HG02588 (cell line): ENCODE data around the gene PIGH.
"Not testable (repeated sequence)": the region's sequence is repeated elsewhere in the genome, so short reads cannot be mapped to it uniquely, and the experiment has no call there.

Source experiments
- ATAC-seq: cut with Tn5 transposase; IDR thresholded peaks from one replicate; pipeline ENCODE4 v1.9.1; 2021; ENCODE audit warnings: mild to moderate bottlenecking, moderate library complexity; ENCODE audit not compliant: unreplicated experiment

Gene PIGH

GRCh38 chr14:67610491-67610890, 10.4 kb upstream of the PIGH start:
- no peak for ATAC-seq

- ATAC-seq = no peak
These were observed 9.7 kb upstream of the PIGH start for GRCh38 chr14:67609642-67610310.

DNA sequence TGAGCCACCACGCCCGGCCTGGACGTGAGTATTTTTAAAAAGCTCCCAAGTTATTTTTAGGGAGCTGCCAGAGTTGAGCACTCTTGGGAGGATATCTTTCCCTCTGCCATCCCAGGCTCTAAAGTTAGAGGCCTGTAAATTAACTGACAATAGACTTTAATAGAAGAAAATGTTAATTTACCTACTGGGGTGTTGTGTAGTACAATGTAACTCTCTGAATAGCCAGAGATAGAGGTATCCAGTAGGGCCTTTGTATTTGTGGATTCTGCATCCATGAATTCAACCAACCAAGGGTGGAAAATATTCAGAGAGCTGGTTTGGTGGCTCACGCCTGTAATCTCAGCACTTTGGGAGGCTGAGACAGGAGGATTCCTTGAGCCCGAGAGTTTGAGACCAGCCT, 7.6 kb upstream of the PIGH start:
- no peak for ATAC-seq

GRCh38 chr14:67602995-67603545, 3.0 kb upstream of the PIGH start:
- peak; percentile 58 for ATAC-seq

GRCh38 chr14:67602076-67602475, 2.0 kb upstream of the PIGH start:
- no peak for ATAC-seq

GRCh38 chr14:67600562-67600974, 500 bp upstream of the PIGH start:
- ATAC-seq = not testable (repeated sequence)

DNA sequence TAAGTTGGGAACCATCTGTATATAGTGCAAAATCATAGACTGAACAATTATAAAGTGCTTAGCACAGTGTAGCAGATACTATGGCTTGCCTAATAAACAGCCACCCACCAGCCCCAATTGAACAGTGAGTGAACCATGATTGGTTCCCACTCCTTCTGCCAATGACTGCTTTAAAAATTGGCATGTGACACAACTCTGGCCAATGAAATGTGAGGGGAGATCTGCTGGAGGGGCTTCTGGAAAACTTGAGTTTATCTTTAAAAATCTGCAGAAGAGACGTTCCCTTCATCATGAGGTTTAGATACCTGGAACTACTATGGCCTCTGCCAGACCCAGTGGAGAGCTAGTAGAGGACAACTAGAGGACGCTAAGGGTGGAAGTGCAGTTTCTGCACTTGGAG, 4.7 kb downstream of the PIGH start:
- no peak for ATAC-seq

DNA sequence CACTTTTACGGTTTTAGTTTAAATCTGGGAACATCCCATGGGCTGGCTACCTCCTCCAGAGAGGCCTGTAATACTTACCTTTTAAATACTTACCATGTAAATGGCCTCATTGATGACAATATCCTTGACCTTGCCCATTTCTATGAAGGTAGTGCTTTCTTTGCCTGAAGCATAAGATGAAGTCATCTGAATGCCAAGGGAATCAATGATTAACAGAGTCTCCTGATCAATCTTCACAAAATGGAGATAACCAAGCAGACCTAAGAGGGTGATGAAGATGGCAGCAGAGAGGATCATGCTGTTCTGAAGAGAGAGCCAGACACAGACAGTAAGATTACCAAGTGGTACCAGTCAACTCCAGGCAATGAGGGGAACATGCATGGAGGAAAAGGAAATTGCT, 6.4 kb downstream of the PIGH start:
- ATAC-seq = not testable (repeated sequence)

DNA sequence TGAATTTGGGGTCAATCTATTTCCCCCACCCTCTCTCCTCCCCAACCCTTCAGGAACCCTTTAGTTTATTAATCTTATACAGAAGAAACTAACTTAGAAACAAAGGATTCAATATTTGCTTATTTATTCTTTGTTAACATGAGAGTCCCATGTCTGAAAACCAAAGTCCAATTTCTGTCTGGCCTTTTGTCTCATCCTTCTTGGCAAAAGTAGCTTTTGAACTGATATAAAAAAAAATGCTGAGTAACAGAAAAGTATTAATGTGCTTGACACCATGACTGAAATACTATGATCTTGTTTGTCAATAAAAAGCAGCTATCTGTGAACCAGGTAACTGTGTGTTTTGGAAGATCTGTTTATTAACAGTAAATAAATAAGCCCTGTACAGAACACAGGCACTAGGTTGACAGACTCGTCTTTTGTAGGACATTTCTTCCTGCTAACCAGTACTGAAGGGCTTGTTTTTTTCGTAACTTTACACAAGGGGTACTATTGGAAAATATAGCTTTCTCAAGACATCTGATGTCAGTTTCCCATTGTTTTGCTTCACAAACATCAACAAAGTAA, 10.8 kb downstream of the PIGH start:
- no peak for ATAC-seq

GRCh38 chr14:67586369-67586768, 13.7 kb downstream of the PIGH start:
- no peak for ATAC-seq

- ATAC-seq = no peak
These were observed 15.1 kb downstream of the PIGH start for GRCh38 chr14:67584978-67585377.

DNA sequence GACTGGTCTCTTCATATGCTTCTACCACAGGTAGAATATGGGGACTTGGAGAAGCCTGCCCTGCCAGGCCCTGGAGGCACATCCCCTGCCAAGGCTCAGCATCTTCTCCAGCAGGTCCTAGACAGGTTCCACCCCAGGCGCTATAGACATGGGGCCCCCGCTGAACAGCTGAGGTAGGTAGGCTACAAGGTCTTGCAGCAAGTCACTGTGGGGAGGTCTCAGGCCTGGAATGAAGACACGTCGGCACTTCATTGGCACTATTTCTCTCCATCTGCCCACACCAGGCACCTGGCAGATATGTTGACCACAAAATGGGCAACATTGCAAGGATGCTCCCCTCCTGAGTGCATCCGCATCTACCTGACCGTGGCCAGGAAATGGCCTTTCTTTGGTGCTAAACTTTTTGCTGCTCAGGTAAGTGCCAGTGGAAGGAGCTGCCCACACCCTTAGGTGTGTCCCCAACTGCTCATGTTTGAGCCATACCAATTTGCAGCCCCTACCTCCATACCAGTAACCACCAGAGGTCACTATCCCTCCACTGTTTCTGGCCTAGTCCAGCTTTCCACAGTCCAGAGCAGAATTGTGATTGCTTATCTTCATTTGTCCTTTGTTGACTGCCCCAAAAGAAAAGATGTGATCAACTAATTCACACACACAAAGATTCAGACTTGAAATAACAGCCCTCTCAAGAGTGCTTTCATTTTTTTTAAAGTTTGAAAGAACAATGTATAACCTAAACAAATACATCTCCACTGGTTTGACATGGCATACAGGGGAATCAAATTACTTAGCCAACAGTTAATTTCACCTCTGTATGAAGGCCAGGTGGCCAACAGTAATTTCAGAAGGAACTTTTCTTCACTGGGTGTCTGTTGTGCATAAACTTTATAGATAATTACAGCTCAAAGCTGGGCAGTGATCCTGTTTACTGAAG, 16.1 kb downstream of the PIGH start:
- no peak for ATAC-seq

- ATAC-seq = no peak
These were observed 18.0 kb downstream of the PIGH start for GRCh38 chr14:67582061-67582460.

- no peak for ATAC-seq
These were observed 18.4 kb downstream of the PIGH start for GRCh38 chr14:67581643-67582042.

GRCh38 chr14:67580336-67581171, 19.5 kb downstream of the PIGH start:
- ATAC-seq = no peak

- no peak for ATAC-seq
These were observed 20.4 kb downstream of the PIGH start for GRCh38 chr14:67579636-67580035.

GRCh38 chr14:67579040-67579439, 21.0 kb downstream of the PIGH start:
- ATAC-seq = no peak

GRCh38 chr14:67577909-67578749, 21.9 kb downstream of the PIGH start:
- ATAC-seq = no peak

- ATAC-seq = no peak
These were observed 22.8 kb downstream of the PIGH start for GRCh38 chr14:67577181-67577808.
